NCI-H226 (cell line): ENCODE data around the gene MT1F.
"Not testable (repeated sequence)": the region's sequence is repeated elsewhere in the genome, so short reads cannot be mapped to it uniquely, and the experiment has no call there.

Experiments used
- DNase-seq: peaks from one replicate; pipeline ENCODE4 v3.0.0-alpha.2; 2015

MT1F gene

GRCh38 chr16:56673921-56674320 lies 16.2 kb downstream of the MT1F start:
- no peak for DNase-seq

- not testable (repeated sequence) for DNase-seq
Measured at GRCh38 chr16:56674570-56674969, 16.8 kb downstream of the MT1F start.

- DNase-seq, result no peak
Measured at GRCh38 chr16:56675685-56676210, 18.0 kb downstream of the MT1F start.

- no peak for DNase-seq
Measured at GRCh38 chr16:56677474-56677873, 19.7 kb downstream of the MT1F start.

GRCh38 chr16:56679078-56679730 lies 21.4 kb downstream of the MT1F start:
- DNase-seq, result no peak

GRCh38 chr16:56679818-56680217 lies 22.1 kb downstream of the MT1F start:
- no peak for DNase-seq

GRCh38 chr16:56681939-56682702 lies 24.4 kb downstream of the MT1F start, which contains the start of gene MT1X:
TSS of gene MT1X (plus strand) at chr16:56682470. CDS start at chr16:56682541, 71 bp downstream.
- peak; percentile 91 for DNase-seq

GRCh38 chr16:56682703-56683397 lies 25.1 kb downstream of the MT1F start:
- DNase-seq, result no peak

GRCh38 chr16:56683424-56684172 lies 25.8 kb downstream of the MT1F start:
- DNase-seq, result no peak

GRCh38 chr16:56684256-56684925 lies 26.6 kb downstream of the MT1F start:
- no peak for DNase-seq

- no peak for DNase-seq
Measured at GRCh38 chr16:56684926-56685590, 27.3 kb downstream of the MT1F start.

GRCh38 chr16:56686758-56687157 lies 29.0 kb downstream of the MT1F start:
- DNase-seq, result no peak

- DNase-seq, result no peak
Measured at GRCh38 chr16:56688762-56689161, 31.0 kb downstream of the MT1F start.

GRCh38 chr16:56689171-56689570 lies 31.4 kb downstream of the MT1F start:
- DNase-seq, result no peak

GRCh38 chr16:56690420-56691122 lies 32.8 kb downstream of the MT1F start:
- no peak for DNase-seq

- peak; percentile 85 for DNase-seq
Measured at GRCh38 chr16:56691885-56692284, 34.1 kb downstream of the MT1F start.

- DNase-seq, result no peak
Measured at GRCh38 chr16:56695246-56695645, 37.5 kb downstream of the MT1F start.

- no peak for DNase-seq
Measured at GRCh38 chr16:56697456-56698155, 39.8 kb downstream of the MT1F start.

- no peak for DNase-seq
Measured at GRCh38 chr16:56700195-56700594, 42.4 kb downstream of the MT1F start.

GRCh38 chr16:56700631-56701030 lies 42.9 kb downstream of the MT1F start:
- no peak for DNase-seq
